22Rv1 (cell line): ENCODE results near the gene ARMC9.

Experiments used
- H3K27ac ChIP-seq: fragments of 450-650 bp; 2 replicates; pipeline ENCODE4 v1.5.1; 2017
- CTCF ChIP-seq: fragments of 450-650 bp; IDR thresholded peaks from 2 replicates; pipeline ENCODE4 v1.5.1; 2017; ENCODE audit warnings: mild to moderate bottlenecking
- ZFX ChIP-seq: fragments of 450-650 bp; IDR thresholded peaks from 2 replicates; pipeline ENCODE4 v1.6.1; 2017; ENCODE audit warnings: antibody characterized with exemption, borderline replicate concordance

Gene ARMC9

GRCh38 chr2:231184319-231184718 lies 14.1 kb upstream of the ARMC9 start:
- no peak overlapping the region for H3K27ac ChIP-seq
- TF ChIP-seq ZFX (no peak), CTCF (no peak)

- no peak overlapping the region for H3K27ac ChIP-seq
- no peak for TF ChIP-seq ZFX
- TF ChIP-seq CTCF: no peak
Observed at GRCh38 chr2:231185050-231185725, 13.2 kb upstream of the ARMC9 start.

- TF ChIP-seq ZFX (no peak), CTCF (no peak)
Observed at GRCh38 chr2:231185886-231186285, 12.5 kb upstream of the ARMC9 start.

GRCh38 chr2:231186325-231186724 lies 12.1 kb upstream of the ARMC9 start:
- H3K27ac ChIP-seq: no peak overlapping the region
- TF ChIP-seq ZFX (no peak), CTCF (no peak)

More at GRCh38 chr2:231185886-231186285, 12.5 kb upstream of the ARMC9 start:
- H3K27ac ChIP-seq: no peak overlapping the region

GRCh38 chr2:231187736-231188505 lies 10.5 kb upstream of the ARMC9 start:
- TF ChIP-seq CTCF: no peak
- no peak for TF ChIP-seq ZFX

GRCh38 chr2:231188506-231189170 lies 9.8 kb upstream of the ARMC9 start:
- TF ChIP-seq ZFX (no peak), CTCF (no peak)
- no peak overlapping the region for H3K27ac ChIP-seq

More at GRCh38 chr2:231187736-231188505, 10.5 kb upstream of the ARMC9 start:
- H3K27ac ChIP-seq: no peak overlapping the region
